NCI-H2171 (cell line): Measurements from ENCODE around the gene ZCCHC2.
A peak's percentile ranks its signal among the peaks of the same experiment; 100 is the strongest.

Experiments used
- DNase-seq: peaks from one replicate; lab custom pipeline; 2025; lab: John Stamatoyannopoulos, UW

ZCCHC2 gene

DNA sequence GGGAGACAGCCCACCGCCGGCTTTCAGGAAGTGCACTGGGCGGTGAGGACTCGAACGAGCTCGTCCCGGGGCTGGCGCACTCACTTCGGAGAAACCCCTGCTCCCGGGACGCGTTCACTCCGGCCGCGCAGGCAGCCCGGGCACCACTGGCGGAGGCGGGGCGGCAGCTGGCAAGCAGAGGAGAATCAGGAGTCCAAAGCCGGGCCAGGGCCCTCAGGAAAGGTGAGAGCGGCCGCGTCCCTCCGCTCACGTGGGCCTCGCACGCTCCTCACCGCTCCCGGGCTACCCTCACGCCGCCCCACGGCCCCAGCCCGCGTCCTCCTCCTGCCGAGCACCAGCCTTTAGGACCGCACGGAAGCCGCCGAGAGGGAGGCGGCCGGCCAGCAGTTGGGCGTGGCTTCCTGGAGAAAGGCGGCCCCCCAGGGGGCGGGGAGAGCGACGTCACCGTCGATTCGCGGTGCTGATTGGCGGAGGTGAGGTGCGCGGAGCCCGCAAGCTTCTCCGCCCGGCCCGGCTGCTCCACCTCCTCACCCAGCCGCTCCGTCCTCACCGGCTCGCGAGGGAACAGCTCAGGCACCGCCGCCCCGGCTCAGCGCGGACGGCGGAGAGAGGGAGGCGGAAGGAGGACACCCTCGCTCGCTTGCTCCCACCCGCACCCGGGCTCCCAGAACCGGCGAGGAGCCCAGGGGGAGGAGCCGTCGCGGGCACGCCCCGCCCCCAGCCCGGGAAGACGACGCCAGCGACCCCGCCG, at the start of gene ZCCHC2:
Gene ZCCHC2, plus strand, starts transcription at position 522 of the 751 bp plus-strand sequence. CDS start 400 bp downstream, outside the sequence.
- peak; percentile 95 for DNase-seq

DNA sequence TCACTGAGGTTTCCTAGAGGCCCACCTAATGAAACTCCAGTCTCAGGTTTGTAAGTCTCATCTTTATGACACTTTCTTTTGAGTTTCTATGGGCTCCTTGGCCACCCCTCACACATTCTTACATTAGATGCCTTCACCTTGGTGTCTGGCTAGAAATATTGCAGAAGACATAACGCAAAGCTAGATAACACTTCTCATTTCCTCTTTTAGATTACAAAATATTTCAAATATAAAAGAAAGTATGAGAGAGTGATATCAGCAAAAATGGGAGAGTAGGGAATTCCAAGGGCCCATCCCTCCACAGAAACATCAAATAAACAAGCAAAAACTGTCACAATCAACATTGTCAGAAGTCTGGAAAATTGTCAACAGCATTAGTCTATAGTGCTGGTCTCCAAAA, 43.3 kb upstream of the ZCCHC2 start:
- DNase-seq, result no peak

DNA sequence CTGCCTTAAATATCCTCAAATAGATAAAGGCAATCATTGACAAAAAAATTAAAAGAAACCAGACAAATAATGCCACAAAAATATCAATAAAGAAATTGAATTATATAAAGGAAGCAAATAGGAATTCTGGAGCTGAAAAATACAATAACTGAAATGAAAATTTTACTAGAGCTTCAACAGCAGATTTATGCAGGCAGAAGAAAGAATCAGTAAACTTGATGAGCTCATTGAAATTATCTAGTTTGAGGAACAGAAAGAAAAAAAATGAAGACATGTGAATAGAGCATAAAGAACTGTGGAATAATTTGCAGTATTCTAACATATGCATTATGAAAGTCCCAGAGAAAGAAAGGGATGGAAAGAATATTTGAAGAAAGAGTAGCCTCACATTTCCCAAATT, 41.9 kb upstream of the ZCCHC2 start:
- DNase-seq, result no peak

DNA sequence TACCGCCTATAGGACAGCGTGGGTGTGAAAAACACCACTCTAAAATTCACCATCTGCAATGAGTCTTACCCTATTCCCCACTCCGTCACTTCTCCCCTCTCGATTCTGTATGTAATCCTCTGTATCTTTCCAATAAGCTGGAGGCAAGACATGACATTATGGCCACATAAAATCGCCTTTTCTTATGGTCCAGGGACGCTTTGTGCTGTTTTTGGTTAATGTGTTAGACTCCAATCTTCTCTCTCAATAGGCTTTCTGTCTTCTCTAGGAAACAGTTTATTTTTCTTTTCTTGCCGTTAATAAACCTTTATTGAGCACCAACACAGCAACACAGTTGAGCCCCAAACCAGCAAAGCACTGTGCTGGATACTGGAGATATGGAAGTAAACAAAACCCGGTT, 37.9 kb upstream of the ZCCHC2 start:
- DNase-seq, result no peak

DNA sequence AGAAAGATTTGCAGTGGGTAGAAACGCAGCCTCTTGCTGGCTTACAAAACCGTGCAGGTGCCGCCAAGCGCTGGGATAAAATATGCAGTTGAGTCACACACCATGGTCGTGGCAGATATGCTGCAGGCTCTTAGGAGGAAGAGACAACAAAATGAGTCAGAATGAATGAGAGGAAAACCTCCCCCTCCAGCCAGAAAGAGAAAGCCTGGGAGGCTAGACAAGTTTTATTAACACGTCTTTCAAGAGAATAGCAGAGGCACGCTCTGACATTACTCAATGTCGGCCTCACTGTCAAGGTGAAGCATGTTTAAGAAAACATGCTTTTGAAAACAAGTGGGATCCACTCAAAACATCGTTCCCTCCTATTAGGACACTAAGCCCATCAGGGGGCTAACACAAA, 37.1 kb upstream of the ZCCHC2 start:
- DNase-seq, result no peak

DNA sequence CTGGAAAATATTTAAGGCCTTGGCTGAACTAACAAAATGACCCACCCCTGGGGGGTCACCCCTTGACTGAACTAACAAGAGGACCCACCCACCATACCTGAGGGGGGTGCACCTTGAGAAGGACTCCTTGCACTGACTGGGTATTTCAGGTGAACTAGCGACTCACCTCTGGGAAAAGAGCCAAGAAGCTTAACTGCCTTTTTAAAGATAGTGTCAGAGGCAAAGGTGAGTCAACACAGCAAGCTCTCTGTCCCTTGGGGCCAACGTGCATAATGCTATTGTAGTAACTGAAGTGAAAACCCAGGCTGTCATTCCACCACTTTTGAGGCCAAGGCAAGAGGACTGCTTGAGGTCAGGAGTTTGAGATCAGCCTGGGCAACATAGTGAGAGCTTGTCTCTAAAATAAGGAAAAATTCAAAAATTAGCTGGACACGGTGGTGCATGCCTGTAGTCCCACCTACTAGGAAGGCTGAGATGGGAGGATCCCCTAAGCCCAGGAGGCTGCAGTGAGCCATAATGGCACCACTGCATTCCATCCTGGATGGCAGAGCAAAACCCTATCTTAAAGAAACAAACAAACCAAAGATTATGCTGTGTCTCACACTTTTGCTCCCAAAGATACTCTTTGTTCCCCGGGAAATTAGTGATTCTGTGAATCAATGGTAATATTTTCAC, 36.4 kb upstream of the ZCCHC2 start:
- peak; percentile 45 for DNase-seq

DNA sequence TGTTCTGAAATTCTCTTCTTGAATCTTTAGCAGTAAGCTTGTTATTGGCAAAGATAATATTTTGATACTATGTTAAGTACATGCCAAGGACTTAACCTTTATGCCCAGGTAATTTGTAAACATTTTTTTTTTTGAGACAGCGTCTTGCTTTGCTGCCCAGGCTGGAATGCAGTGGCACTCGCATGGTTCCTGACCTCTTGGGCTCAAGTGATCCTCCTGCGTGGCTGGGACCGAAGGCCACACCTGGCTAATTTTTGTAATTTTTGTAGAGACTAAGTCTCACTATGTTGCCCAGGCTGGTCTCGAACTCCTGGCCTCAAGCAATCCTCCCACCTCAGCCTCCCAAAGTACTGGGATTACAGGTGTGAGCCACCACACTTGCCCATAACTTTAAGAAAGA, 35.7 kb upstream of the ZCCHC2 start:
- no peak for DNase-seq

DNA sequence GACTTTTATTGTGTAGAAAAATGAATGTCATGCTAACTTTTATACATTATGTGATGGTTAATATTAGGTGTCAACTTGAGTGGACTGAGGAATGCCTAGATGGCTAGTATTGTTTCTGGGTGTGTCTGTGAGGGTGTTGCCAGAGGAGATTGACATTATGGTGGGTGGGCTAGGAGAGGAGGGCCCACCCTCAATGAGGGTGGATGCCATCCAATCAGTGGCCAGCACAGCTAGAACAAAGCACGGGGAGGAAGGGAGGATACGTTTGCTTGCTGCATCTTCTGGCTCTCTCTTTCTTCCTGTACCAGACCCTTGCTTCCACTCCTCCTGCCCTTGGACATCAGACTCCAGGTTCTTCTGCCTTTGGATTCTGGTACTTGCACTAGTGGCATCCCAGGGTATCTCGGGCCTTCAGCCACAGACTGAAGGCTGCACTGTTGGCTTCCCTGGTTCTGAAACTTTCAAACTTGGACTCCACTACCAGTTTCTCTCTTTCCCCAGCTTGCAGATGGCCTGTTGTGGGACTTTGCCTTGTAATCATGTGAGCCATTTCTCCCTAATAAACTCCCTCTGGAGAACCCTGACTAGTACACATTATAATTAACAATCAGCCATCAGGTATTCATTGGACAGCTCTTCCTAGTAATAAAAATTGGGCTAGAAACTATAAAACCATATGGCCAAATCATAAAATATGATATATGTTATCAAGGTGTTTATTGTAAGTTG, 31.7 kb upstream of the ZCCHC2 start:
- DNase-seq, result no peak

DNA sequence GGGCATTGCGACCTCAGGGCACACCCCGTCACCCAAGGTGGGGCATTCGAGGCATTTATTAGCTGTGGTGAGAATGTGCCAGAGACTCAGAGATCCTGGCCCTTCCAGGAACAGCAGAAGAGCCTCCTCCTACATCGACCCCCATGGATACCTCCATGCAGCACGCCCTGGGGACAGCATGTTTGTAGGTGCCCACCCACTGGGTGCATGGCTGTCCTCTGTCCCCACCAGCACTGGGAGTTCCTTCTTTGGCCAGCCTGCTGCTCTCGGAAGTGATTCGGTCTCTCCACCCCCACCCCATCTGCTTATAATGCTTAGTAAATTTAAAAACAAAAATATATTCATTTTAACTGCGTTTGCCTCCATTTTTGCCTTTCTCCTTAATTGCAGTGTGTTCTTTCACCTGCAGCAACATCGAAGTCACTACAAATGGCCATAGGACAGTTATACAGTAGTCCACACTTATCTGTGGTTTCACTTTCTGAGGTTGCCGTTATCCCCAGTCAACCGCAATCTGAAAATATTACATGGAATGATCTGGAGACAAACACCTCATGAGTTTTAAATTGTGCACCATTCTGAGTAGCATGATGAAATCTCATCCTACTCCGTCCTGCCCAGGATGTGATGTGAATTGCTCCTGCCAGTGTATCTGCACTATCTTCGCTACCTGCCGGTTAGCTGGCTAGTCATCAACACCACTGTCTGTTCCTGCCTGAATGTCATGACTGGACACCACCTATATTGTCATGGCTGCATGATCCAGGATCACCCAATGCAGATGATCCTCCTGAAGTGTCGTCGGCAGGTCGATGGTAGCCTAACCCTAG, 29.6 kb upstream of the ZCCHC2 start:
- DNase-seq, result no peak

DNA sequence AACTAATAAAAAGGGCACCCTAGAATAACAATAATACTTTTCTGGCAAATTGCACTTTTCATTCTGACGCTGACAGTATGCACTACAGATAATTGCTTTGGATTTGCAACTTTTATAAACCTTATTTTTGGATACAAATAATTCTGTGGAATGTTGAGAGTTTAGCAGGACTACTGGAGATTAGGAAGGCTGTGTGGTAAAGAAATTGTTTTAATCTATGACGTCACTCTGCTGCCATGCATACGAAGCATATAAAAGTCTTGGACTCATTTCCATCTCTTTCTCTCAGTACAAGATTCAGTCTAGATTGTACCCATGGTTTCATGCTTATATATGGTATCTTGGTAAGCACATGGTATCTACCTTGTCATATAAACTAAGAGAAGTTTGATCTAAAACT, 28.1 kb upstream of the ZCCHC2 start:
- no peak for DNase-seq

DNA sequence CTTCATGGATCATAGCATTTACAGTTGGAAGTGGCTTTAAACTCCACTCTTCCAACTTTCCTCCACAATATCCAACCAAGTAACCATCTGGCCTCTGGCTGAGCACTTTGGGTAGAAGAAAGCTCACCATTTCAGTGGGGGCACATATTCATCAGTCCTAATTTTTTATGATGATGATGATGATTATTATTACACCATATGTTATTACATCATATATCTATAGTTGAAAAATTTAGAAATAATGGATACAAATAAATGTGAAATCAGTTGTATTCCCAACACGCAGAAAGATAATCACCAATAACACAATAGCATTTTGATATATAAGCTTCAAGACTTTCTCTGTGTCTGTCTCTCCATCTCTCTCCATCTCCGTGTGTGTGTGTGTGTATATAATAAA, 26.6 kb upstream of the ZCCHC2 start:
- DNase-seq, result no peak

DNA sequence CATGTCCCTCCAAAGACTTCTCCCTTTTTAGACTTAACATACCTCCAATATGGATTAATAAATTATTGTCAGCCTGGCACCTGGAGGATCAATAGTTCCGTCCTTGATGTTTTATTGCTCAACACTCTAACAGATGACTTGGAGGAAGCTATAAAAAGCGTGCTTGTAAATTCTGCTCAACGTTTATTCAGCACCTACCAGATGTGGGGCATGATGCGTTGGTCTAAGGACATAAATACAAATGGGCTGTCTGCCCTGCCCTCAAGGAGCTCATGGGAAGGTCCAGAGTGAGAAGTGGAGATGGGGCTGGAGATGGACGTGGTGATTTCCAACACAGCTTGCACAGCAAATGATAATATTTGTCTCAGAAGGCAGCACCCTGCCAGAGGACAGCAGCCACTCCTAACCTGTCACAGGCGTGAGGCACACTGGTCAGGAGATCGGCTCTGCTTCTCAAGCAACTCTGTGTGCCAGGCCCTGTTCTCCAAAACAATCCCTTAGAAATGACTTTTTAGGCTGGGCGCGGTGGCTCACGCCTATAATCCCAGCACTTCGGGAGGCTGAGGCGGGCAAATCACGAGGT, 25.5 kb upstream of the ZCCHC2 start:
- DNase-seq, result no peak

DNA sequence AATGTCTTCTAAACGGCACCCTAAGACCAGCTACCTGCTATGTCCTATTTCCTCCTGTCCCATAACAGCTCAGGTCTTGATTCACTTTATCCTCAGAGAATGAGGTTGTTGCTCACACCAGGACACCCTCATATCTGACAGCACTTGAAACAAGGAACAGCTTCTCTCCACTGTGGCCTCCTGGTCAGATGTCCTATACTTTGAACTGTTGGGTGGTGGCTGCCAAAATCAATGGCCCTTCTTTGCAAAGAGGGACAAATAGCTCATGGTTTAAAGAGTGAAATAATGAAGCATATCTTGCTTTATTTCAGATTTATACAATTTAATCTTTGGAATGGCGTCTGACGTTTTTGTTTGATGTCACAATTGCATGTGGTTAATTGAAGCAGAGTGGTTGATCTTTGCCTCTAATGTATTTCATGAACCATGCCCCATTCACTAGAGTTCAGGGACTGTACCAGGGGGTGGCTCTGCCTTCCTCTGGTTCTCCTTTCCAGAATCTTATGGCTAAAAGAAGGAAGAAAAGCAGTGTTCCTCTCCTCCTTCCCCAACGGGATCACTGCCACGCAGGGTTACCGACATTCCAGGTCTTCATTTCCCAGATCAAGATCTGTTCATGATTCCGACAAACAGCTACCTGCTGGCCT, 24.1 kb upstream of the ZCCHC2 start:
- DNase-seq, result no peak

DNA sequence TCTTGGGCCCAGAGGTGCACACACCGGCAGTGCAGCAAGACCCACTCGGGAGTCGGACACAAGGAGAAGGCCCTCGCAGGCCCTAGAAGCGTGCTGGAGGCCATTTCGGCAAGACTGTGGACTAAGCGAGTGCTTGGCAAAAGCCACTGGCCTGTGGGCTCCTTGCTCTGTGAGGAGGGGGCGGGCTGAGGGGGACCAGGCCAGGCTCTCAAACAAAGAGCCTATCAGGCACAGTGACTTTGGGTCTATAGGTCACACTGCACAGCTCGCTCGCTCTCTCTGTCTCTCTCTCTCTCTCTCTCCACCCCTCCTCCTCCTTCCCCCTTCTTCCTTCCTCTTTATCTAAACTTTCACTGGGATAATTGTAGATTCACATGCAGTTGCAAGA, 23.6 kb upstream of the ZCCHC2 start:
- DNase-seq, result no peak

DNA sequence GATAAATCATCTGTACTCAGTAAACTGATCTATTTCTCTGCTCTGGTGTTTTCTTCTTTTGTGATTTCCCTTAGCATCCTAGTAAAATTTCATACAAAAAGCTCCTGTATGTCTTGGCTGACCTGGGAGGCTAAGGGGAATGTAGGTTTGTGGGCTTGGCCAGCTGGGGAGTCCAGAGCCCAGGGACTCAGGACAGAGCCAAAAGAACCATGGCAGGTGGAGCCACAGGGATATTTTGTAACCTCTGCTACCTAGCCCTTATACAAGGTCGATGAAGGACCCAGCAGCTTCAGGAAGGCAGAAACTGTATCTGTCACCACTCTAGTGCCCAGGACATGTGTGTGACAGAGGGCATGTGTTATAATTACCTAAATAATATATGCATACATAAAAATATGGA, 22.7 kb upstream of the ZCCHC2 start:
- no peak for DNase-seq

DNA sequence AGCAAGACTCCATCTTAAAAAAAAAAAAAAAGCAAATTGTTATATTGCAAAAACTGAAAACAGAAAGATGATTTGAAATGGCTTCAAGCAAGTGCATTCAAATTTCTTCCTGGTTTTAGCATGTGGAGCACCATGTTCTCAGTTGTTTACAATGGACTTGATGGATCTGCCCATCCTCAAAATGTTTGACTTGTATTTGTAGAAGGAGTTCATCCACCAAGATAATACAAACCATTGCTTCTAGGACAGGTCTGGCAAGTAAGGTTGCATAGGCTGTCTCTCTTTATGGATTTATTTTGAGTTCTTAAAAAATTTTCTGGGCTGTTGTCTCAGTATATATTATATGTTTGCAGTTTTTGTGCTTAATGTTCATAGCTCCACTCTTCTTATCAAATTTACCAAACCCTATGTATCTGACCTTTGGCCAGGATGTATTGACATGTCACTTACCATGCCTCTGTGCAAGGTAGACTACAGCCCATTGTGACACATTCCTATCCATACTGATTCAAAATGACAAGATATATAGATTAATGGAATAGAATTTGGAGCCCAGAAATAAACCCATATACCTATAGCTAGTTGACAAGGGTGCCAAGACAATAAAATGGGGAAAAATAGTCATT, 21.7 kb upstream of the ZCCHC2 start:
- no peak for DNase-seq

DNA sequence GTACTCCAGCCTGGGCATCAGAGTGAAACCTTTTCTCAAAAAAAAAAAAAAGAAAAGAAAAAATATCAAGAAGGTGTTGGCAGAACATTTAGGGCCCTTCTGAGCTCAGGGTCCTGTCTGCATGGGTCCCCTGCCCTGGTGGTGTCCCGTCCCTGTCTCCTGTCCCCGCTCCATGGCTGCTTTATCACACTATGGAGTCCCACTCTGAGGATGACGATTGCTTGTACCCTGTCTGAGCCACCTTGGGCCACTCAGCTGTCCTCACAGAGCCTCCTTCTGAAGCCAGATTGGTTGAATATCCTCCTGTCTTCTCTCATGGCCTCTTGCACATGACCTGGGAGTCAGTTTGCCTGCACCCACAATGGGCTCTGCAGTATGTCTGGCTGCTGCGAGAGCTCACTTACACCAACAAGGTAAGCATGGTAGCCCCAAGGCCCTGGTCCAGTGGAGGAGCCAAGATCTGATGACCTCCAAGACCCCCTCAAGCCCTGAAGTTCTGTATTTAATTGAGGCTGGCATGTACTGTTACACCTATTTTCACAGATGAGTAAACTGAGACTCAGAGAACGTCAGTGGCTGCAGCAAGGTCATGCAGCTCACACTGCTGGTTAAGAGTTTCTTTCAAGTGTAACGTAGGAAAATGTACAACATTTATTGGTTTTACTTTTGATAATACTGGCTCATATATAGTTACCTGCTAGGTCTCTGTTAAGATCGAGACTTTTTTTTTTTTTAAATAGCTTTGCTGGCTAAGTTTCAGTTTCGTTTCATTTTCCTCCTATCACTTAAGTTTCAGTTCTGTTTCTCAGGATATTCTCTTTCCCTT, 16.9 kb upstream of the ZCCHC2 start:
- no peak for DNase-seq

DNA sequence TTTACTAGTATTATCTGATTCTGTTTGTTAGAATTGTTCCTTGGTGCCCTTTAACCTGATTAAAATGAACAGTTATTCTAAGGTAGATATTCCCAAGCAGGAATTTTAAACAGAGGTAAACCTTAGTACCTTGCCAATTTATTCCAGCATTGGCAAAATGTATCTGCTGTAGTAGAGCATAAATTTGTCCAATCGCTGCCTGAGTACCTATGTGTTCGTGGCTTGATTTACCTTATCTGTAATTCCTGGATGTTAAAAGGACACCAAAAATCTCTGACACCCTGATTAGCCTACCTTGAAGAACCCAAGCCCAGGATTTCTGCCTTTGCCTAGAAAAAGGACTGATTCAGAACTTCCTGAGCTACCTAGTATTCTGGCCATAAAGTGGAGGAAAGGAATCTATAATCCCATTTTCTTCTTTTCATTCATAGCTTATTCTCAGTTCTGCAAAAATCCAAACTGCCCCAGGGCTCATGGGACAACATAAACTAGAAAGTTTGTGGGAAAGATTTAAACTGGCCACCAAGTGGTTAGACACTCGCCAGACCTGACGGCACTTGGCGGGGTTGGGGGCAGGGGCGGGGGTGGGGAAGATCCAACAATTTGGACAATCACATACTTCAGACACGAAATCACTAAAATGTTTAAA, 16.2 kb upstream of the ZCCHC2 start:
- no peak for DNase-seq

DNA sequence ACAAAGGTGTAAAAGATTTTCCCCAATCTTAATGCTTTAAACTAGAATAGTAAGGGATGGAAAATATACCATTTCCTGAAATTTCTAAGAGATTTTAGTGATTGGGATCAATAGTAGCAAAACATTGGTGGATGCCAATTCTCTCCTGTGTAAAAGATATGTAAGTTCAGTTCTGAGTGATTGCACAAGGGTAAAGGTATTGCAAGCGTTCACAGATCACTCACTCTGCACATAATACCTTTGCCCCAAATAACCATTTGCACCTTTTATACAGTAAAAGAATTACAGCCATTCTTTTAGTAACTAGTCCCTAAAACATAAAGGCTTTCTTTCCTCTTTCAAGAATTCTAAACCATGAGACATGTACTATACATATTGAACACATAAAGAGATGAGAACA, 13.0 kb upstream of the ZCCHC2 start:
- DNase-seq, result no peak

DNA sequence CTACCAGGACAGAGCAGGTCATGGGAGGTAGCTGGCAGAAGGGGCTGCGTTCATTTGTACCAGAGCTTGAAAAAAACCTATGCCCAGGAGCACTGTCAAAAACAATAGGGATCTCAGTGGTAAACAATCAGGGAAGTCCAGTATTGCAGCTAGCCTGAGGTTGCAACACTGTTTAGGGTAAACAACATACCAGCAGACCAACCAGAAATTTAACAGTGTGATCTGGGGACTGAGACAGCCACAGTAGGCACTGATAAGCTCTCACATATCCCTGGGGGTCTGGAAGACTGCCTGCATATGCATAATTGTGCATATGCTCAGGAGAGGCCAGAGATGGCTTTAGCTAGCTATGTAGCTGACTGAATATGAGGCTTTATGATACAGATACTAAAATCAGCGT, 12.0 kb upstream of the ZCCHC2 start:
- no peak for DNase-seq
